Neuronal stem cell (in vitro differentiated cells): ENCODE results near the gene SLC39A7.

Source experiments
- DNase-seq: peaks from one replicate; pipeline ENCODE4 v3.0.0-alpha.2; 2013; ENCODE audit warnings: low spot score
- H2AFZ ChIP-seq: one replicate; pipeline ENCODE4 v1.6.1; 2013; ENCODE audit warnings: mild to moderate bottlenecking, low read length, inconsistent platforms
- H2AK5ac ChIP-seq: 2 replicates; pipeline ENCODE4 v1.6.1; 2013; ENCODE audit warnings: low read depth, mild to moderate bottlenecking, inconsistent platforms, low read length, moderate library complexity, mixed read lengths
- H2BK120ac ChIP-seq: 2 replicates; pipeline ENCODE4 v1.6.1; 2013; ENCODE audit warnings: low read depth, mild to moderate bottlenecking, inconsistent platforms, low read length, moderate library complexity, mixed read lengths
- H2BK12ac ChIP-seq: one replicate; pipeline ENCODE4 v1.6.1; 2013; ENCODE audit warnings: low read length, inconsistent platforms
- H2BK15ac ChIP-seq: 2 replicates; pipeline ENCODE4 v1.6.1; 2013; ENCODE audit warnings: mild to moderate bottlenecking, low read length, inconsistent platforms, mixed read lengths
- H2BK5ac ChIP-seq: one replicate; pipeline ENCODE4 v1.6.1; 2013; ENCODE audit warnings: inconsistent platforms, mild to moderate bottlenecking, low read length, moderate library complexity
- H3K14ac ChIP-seq: one replicate; pipeline ENCODE4 v1.6.1; 2013; ENCODE audit warnings: low read length, inconsistent platforms
- H3K18ac ChIP-seq: 2 replicates; pipeline ENCODE4 v1.6.1; 2013; ENCODE audit warnings: low read length, inconsistent platforms
- H3K23ac ChIP-seq: 2 replicates; pipeline ENCODE4 v1.6.1; 2013; ENCODE audit warnings: low read depth, mild to moderate bottlenecking, mixed read lengths, low read length, inconsistent platforms; ENCODE audit not compliant: poor library complexity
- H3K27ac ChIP-seq: replicated peaks from 3 replicates; pipeline ENCODE4 v1.5.1; 2013; ENCODE audit warnings: low read length, inconsistent platforms
- H3K27me3 ChIP-seq, 3 experiments: 2 replicates each; pipeline ENCODE4 v1.6.1; 2013; ENCODE audit warnings: low read length in 3 of 3, mild to moderate bottlenecking in 2 of 3, inconsistent platforms in 1 of 3, low read depth in 1 of 3, mixed read lengths in 1 of 3, moderate library complexity in 1 of 3; ENCODE audit not compliant: control insufficient read depth in 3 of 3, insufficient read depth in 3 of 3
- H3K36me3 ChIP-seq, 2 donors: replicated peaks in 1 of 2; 2 replicates each; pipeline ENCODE4 v1.6.1; 2013; ENCODE audit warnings: low read length in 2 of 2; ENCODE audit not compliant: control insufficient read depth in 2 of 2, insufficient read depth in 2 of 2
- H3K4ac ChIP-seq: 2 replicates; pipeline ENCODE4 v1.6.1; 2013; ENCODE audit warnings: inconsistent platforms, mild to moderate bottlenecking, low read length, moderate library complexity
- H3K4me1 ChIP-seq, 2 donors: 1 replicate in 1 of 2; 2 replicates in 1 of 2; pipeline ENCODE4 v1.6.1; 2013; ENCODE audit warnings: low read length in 2 of 2, low read depth in 1 of 2; ENCODE audit not compliant: control insufficient read depth in 2 of 2, insufficient read depth in 1 of 2
- H3K4me2 ChIP-seq: one replicate; pipeline ENCODE4 v1.6.1; 2013; ENCODE audit warnings: mild to moderate bottlenecking, low read length, inconsistent platforms; ENCODE audit not compliant: insufficient read depth, poor library complexity, severe bottlenecking
- H3K4me3 ChIP-seq, 2 donors: 2 replicates each; pipeline ENCODE4 v1.5.1; 2013; ENCODE audit warnings: low read length in 2 of 2, mild to moderate bottlenecking in 2 of 2, inconsistent platforms in 1 of 2, moderate library complexity in 1 of 2
- H3K79me1 ChIP-seq: one replicate; pipeline ENCODE4 v1.6.1; 2013; ENCODE audit warnings: low read depth, mild to moderate bottlenecking, inconsistent platforms, low read length, moderate library complexity
- H3K9ac ChIP-seq: one replicate; pipeline ENCODE4 v1.6.1; 2013; ENCODE audit warnings: mild to moderate bottlenecking, low read depth, low read length, inconsistent platforms; ENCODE audit not compliant: poor library complexity
- H3K9me3 ChIP-seq, 2 donors: replicated peaks in 1 of 2; 2 replicates each; pipeline versions ENCODE3 to v1.6.1; 2013; ENCODE audit warnings: low read length in 2 of 2, mild to moderate bottlenecking in 2 of 2, inconsistent platforms in 1 of 2, low read depth in 1 of 2, mixed read lengths in 1 of 2, moderate library complexity in 1 of 2; ENCODE audit not compliant: control insufficient read depth in 2 of 2, insufficient read depth in 1 of 2
- H4K8ac ChIP-seq: one replicate; pipeline ENCODE4 v1.6.1; 2013; ENCODE audit warnings: low read depth, mild to moderate bottlenecking, inconsistent platforms, low read length, moderate library complexity
- H4K91ac ChIP-seq: one replicate; pipeline ENCODE4 v1.6.1; 2013; ENCODE audit warnings: low read length, low read depth, mild to moderate bottlenecking, inconsistent platforms; ENCODE audit not compliant: poor library complexity
- WGBS, 2 donors: extraction: QIAGEN DNeasy Blood & Tissue Kit; methylation state at CpG; one replicate each; pipeline ENCODE4 v1.1.7; 2013; ENCODE audit warnings: missing lambda C conversion rate in 2 of 2, mixed read lengths in 1 of 2; ENCODE audit not compliant: insufficient read length in 2 of 2, insufficient replicate concordance in 1 of 2; ENCODE audit errors: extremely low coverage in 2 of 2; 5-methylcytosine and 5-hydroxymethylcytosine counted together

SLC39A7 gene

DNA sequence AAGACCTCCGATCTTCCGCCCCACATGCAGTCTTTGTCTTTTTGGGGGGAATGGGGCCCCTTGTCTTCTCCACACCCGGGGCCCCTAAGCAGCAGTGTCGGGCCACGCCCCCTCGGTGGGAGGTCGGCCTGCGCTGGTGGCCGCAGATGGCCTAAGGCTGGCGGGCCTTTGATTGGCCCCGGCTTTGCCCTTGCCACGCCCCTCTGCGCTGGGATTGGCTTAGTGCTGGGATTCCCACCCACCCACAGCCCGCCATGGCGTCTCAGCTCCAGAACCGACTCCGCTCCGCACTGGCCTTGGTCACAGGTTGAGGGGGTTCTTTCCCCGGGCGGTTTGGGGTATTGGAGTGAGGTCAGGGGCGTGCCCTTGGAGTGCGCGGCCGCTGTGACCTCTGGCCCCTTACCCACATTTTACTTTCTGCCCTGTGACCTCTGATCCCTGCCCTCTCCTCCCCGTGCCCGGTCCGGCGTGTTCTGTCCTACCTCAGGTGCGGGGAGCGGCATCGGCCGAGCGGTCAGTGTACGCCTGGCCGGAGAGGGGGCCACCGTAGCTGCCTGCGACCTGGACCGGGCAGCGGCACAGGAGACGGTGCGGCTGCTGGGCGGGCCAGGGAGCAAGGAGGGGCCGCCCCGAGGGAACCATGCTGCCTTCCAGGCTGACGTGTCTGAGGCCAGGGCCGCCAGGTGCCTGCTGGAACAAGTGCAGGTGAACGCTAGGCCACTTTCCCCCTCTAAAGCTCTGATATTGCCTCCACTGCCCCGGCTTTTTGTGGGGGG is 3.9 kb downstream of the SLC39A7 start, which contains the start of gene HSD17B8:
Gene HSD17B8, plus strand, starts transcription at position 241 of the 776 bp plus-strand sequence. Its CDS starts 14 bp downstream, at position 255.
- peak within 1 kb of the TSS; percentile 85 for H2BK5ac ChIP-seq
- H3K4me2 ChIP-seq, result peak within 1 kb of the TSS; percentile 87

GRCh38 chr6:33205191-33206026 is 4.7 kb downstream of the SLC39A7 start:
- peak overlapping the region; percentile 72 for H2AK5ac ChIP-seq
- H3K23ac ChIP-seq, result peak overlapping the region; percentile 4
- H3K27me3 ChIP-seq, result no peaks in the 10 kb centered on the region
- peak overlapping the region; percentile 4 for H3K4ac ChIP-seq
- no peaks in the 10 kb centered on the region for H3K9me3 ChIP-seq
- no peak overlapping the region for H3K14ac ChIP-seq
- H3K4me3 ChIP-seq, result peak overlapping the region; percentile 73 to 92
- WGBS, 2 donors, result no CpG with 5 or more reads among the region's 17 CpGs
- H2BK15ac ChIP-seq, result peak overlapping the region; percentile 51
- H2BK12ac ChIP-seq, result peak overlapping the region; percentile 12
- peak overlapping the region; percentile 76 for H3K18ac ChIP-seq
- peaks cover 29 to 48% of the 10 kb centered on the region in 2 donors for H3K36me3 ChIP-seq
- H2AFZ ChIP-seq, result no peak overlapping the region
- H3K4me1 ChIP-seq, result peaks cover 31 to 51% of the 10 kb centered on the region in 2 donors
- no peak overlapping the region for H4K91ac ChIP-seq
- peak overlapping the region; percentile 69 for H3K27ac ChIP-seq
- no peak for DNase-seq
- peak overlapping the region; percentile 91 for H3K9ac ChIP-seq
- peaks cover 14% of the 10 kb centered on the region for H3K79me1 ChIP-seq
- peak overlapping the region; percentile 87 for H3K4me2 ChIP-seq
- H4K8ac ChIP-seq, result no peak overlapping the region
- peak overlapping the region; percentile 85 for H2BK5ac ChIP-seq
- H2BK120ac ChIP-seq, result peak overlapping the region; percentile 56

More for the DNA sequence above, 3.9 kb downstream of the SLC39A7 start, which contains the start of gene HSD17B8:
- WGBS, 2 donors, result no CpG with 5 or more reads among the region's 48 CpGs
- Histone ChIP-seq H3K36me3 (peaks cover 24 to 40% of the 10 kb centered on the region in 2 donors), H3K27me3 (no peaks in the 10 kb centered on the region), H3K4me1 (peaks cover 31 to 47% of the 10 kb centered on the region in 2 donors), H2AK5ac (peak within 1 kb of the TSS; percentile 72), H3K14ac (no peak within 1 kb of the TSS), H4K91ac (no peak within 1 kb of the TSS), H4K8ac (no peak within 1 kb of the TSS), H3K4me3 (peak within 1 kb of the TSS; percentile 73 to 92), H3K23ac (peak within 1 kb of the TSS; percentile 87), H3K9me3 (no peaks in the 10 kb centered on the region), H2AFZ (peak within 1 kb of the TSS; percentile 58), H2BK15ac (peak within 1 kb of the TSS; percentile 51), H3K4ac (peak within 1 kb of the TSS; percentile 20), H3K27ac (peak within 1 kb of the TSS; percentile 69), H3K18ac (peak within 1 kb of the TSS; percentile 93), H3K9ac (peak within 1 kb of the TSS; percentile 91), H3K79me1 (peaks cover 12% of the 10 kb centered on the region), H2BK120ac (peak within 1 kb of the TSS; percentile 56), H2BK12ac (peak within 1 kb of the TSS; percentile 65)
- DNase-seq, result peak; percentile 89

GRCh38 chr6:33206027-33206863 is 5.6 kb downstream of the SLC39A7 start:
- DNase-seq, result no peak
- H3K4me2 ChIP-seq, result peak overlapping the region; percentile 35
- H3K27ac ChIP-seq, result peak overlapping the region; percentile 79
- H3K4me3 ChIP-seq, result peak overlapping the region; percentile 27 to 51
- peak overlapping the region; percentile 78 for H2AK5ac ChIP-seq
- H2BK15ac ChIP-seq, result peak overlapping the region; percentile 41
- no peak overlapping the region for H3K23ac ChIP-seq
- H4K8ac ChIP-seq, result no peak overlapping the region
- H2BK5ac ChIP-seq, result peak overlapping the region; percentile 56
- H3K14ac ChIP-seq, result no peak overlapping the region
- H3K9me3 ChIP-seq, result no peaks in the 10 kb centered on the region
- no peak overlapping the region for H3K4ac ChIP-seq
- H3K4me1 ChIP-seq, result peaks cover 30 to 53% of the 10 kb centered on the region in 2 donors
- peaks cover 12% of the 10 kb centered on the region for H3K79me1 ChIP-seq
- H4K91ac ChIP-seq, result no peak overlapping the region
- H2BK120ac ChIP-seq, result peak overlapping the region; percentile 0
- H2BK12ac ChIP-seq, result no peak overlapping the region
- no peak overlapping the region for H2AFZ ChIP-seq
- WGBS, 2 donors, result no CpG with 5 or more reads among the region's 3 CpGs
- H3K27me3 ChIP-seq, result no peaks in the 10 kb centered on the region
- H3K36me3 ChIP-seq, result peaks cover 29 to 54% of the 10 kb centered on the region in 2 donors
- H3K9ac ChIP-seq, result no peak overlapping the region
- peak overlapping the region; percentile 0 for H3K18ac ChIP-seq
